Astrocyte of the cerebellum (primary cell): ENCODE data around the gene PARL.

Experiments
- DNase-seq: peaks from one replicate; pipeline ENCODE4 v3.0.0-alpha.2; 2011; ENCODE audit warnings: low read depth
- H3K4me3 ChIP-seq: 2 replicates; pipeline ENCODE4 v1.5.1; 2011; ENCODE audit warnings: mild to moderate bottlenecking, low read depth, low read length, moderate library complexity
- CTCF ChIP-seq: IDR thresholded peaks from 2 replicates; pipeline ENCODE4 v1.5.1; 2012; ENCODE audit warnings: low read length, low read depth, moderate library complexity, mild to moderate bottlenecking; ENCODE audit errors: missing control alignments
- in situ Hi-C: cut with HindIII; loops from 2 replicates; pipeline ENCODE4 v1.10.0; 2017; ENCODE audit warnings: low sequenced_read_pairs

Gene PARL

GRCh38 chr3:183812761-183813445 is 71.8 kb downstream of the PARL start:
- in situ Hi-C loops: no loop called here
- no peak for TF ChIP-seq CTCF
- no peak overlapping the region for H3K4me3 ChIP-seq
- no peak for DNase-seq

GRCh38 chr3:183811638-183812037 is 73.0 kb downstream of the PARL start:
- in situ Hi-C loops: no loop called here
- no peak overlapping the region for H3K4me3 ChIP-seq
- no peak for DNase-seq
- no peak for TF ChIP-seq CTCF

- in situ Hi-C loops: no loop called here
- H3K4me3 ChIP-seq: no peak overlapping the region
- no peak for DNase-seq
- no peak for TF ChIP-seq CTCF
Measured at GRCh38 chr3:183810643-183811594, 73.8 kb downstream of the PARL start.

DNA sequence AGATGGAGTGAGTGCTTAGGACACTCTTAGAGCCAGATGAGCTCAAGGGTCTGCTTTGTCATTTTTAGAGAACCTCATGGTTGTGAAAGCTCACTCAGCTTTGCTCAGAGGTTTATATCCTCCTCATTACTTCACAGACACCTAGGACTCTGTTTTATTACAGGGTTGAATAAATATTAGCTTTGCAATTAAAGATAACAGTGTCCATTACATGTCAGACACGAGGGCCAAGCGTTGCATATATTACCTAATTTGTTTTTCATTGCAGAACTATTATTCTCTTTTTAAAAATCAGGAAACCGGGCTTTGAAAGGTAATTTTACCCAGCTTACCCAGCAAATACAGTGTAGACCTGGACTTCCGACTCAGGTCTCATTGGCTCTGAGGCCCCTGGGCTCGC is 75.4 kb downstream of the PARL start:
- in situ Hi-C loops: no loop called here
- TF ChIP-seq CTCF: no peak
- DNase-seq: no peak
- no peak overlapping the region for H3K4me3 ChIP-seq

GRCh38 chr3:183808355-183808754 is 76.3 kb downstream of the PARL start:
- in situ Hi-C loops: no loop called here
- TF ChIP-seq CTCF: no peak
- DNase-seq: no peak
- H3K4me3 ChIP-seq: no peak overlapping the region

DNA sequence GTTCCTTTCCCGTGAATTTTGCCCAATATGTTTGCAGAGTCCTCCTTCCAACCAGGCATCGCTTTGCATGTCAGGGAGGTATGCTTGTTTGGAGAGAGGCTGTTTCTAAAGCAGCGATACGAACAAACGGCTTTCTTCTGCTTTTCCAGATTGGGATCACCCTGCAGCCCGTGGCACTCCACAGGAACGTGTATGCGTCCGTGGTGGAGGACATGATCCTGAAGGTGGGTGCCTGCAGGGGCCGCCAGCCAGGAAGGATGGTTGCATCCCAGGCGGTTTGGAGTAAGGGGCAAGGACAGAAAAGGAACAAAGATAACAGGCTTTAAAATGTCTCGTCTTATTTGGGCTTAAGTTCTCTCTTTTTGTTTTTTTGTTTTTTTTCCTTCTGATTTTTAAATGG is 76.8 kb downstream of the PARL start:
- H3K4me3 ChIP-seq: no peak overlapping the region
- DNase-seq: no peak
- no peak for TF ChIP-seq CTCF
- in situ Hi-C loops: no loop called here
